Urothelium cell line (cell line): ENCODE data around the gene TMPRSS6.
A peak's percentile ranks its signal among the peaks of the same experiment; 100 is the strongest.
"Not testable (repeated sequence)": the region's sequence is repeated elsewhere in the genome, so short reads cannot be mapped to it uniquely, and the experiment has no call there.

ENCODE experiments used
- DNase-seq: peaks from one replicate; pipeline ENCODE4 v3.0.0; 2011; ENCODE audit warnings: low spot score, mixed read lengths
- FAIRE-seq: peaks from 2 replicates; lab custom pipeline; 2011; peaks lifted over from hg19 to GRCh38; lab: Jason Lieb, UNC

The TMPRSS6 gene

GRCh38 chr22:37090920-37091695, 18.4 kb downstream of the TMPRSS6 start:
- no peak for DNase-seq
- no peak for FAIRE-seq

- no peak for FAIRE-seq
- no peak for DNase-seq
Observed at GRCh38 chr22:37089434-37089833, 20.1 kb downstream of the TMPRSS6 start.

GRCh38 chr22:37088750-37089408, 20.6 kb downstream of the TMPRSS6 start:
- FAIRE-seq (no peak), DNase-seq (no peak)

- DNase-seq (peak; percentile 68), FAIRE-seq (peak; percentile 79)
Observed at GRCh38 chr22:37088108-37088605, 21.4 kb downstream of the TMPRSS6 start.

GRCh38 chr22:37086184-37086583, 23.3 kb downstream of the TMPRSS6 start:
- FAIRE-seq (no peak), DNase-seq (no peak)

GRCh38 chr22:37084385-37084784, 25.1 kb downstream of the TMPRSS6 start:
- DNase-seq (no peak), FAIRE-seq (no peak)

- DNase-seq (no peak), FAIRE-seq (no peak)
Observed at GRCh38 chr22:37083914-37084313, 25.6 kb downstream of the TMPRSS6 start.

GRCh38 chr22:37082251-37082873, 27.2 kb downstream of the TMPRSS6 start:
- DNase-seq = no peak
- no peak for FAIRE-seq

GRCh38 chr22:37080838-37081237, 28.7 kb downstream of the TMPRSS6 start:
- DNase-seq (no peak), FAIRE-seq (peak; percentile 71)

GRCh38 chr22:37080438-37080837, 29.1 kb downstream of the TMPRSS6 start:
- no peak for FAIRE-seq
- DNase-seq = no peak

- FAIRE-seq (peak; percentile 5), DNase-seq (no peak)
Observed at GRCh38 chr22:37079668-37080171, 29.8 kb downstream of the TMPRSS6 start.

GRCh38 chr22:37079158-37079557, 30.4 kb downstream of the TMPRSS6 start:
- FAIRE-seq (peak; percentile 58), DNase-seq (no peak)

GRCh38 chr22:37077802-37078448, 31.6 kb downstream of the TMPRSS6 start:
- peak; percentile 85 for DNase-seq
- FAIRE-seq = no peak

GRCh38 chr22:37075822-37076433, 33.6 kb downstream of the TMPRSS6 start:
- peak; percentile 52 for FAIRE-seq

GRCh38 chr22:37075046-37075445, 34.5 kb downstream of the TMPRSS6 start:
- FAIRE-seq (no peak), DNase-seq (no peak)

More at GRCh38 chr22:37075822-37076433, 33.6 kb downstream of the TMPRSS6 start:
- no peak for DNase-seq

- peak; percentile 81 for FAIRE-seq
Observed at GRCh38 chr22:37074537-37074936, 35.0 kb downstream of the TMPRSS6 start.

GRCh38 chr22:37072673-37073072, 36.8 kb downstream of the TMPRSS6 start:
- no peak for DNase-seq

More at GRCh38 chr22:37074537-37074936, 35.0 kb downstream of the TMPRSS6 start:
- no peak for DNase-seq

GRCh38 chr22:37071850-37072592, 37.5 kb downstream of the TMPRSS6 start:
- not testable (repeated sequence) for DNase-seq
- peak; percentile 95 for FAIRE-seq

More at GRCh38 chr22:37072673-37073072, 36.8 kb downstream of the TMPRSS6 start:
- FAIRE-seq = peak; percentile 99

- no peak for DNase-seq
- FAIRE-seq = no peak
Observed at GRCh38 chr22:37070744-37071143, 38.8 kb downstream of the TMPRSS6 start.

GRCh38 chr22:37070334-37070733, 39.2 kb downstream of the TMPRSS6 start:
- FAIRE-seq (no peak), DNase-seq (no peak)
